Measurements from ENCODE around the gene HDAC4. TPM values are rescaled to one million over a fixed set of nuclear protein-coding genes. Genes with fewer than 3 reads are reported as not detected.

HDAC4 gene
- total RNA-seq, 1 donor from 2014 or later = 11.8 TPM

GRCh38 chr2:239424337-239425045 is 23.7 kb upstream of the HDAC4 start:
- Histone ChIP-seq H3K4me1 (ENCODE audit: insufficient read depth, low read length) (no peaks in the 10 kb centered on the region), H3K4me3 (ENCODE audit: insufficient read depth, low read depth, low read length) (no peak overlapping the region), H2AFZ (ENCODE audit: low read depth, low read length) (no peak overlapping the region), H3K27me3 (ENCODE audit: insufficient read depth, low read length) (peaks cover 6% of the 10 kb centered on the region), H4K20me1 (ENCODE audit: insufficient read depth, low read length) (no peaks in the 10 kb centered on the region), H3K9me3 (ENCODE audit: insufficient read depth, low read depth, low read length) (no peaks in the 10 kb centered on the region), H3K4me2 (ENCODE audit: low read length) (no peak overlapping the region), H3K36me3 (ENCODE audit: insufficient read depth, low read length) (no peaks in the 10 kb centered on the region), H3K9ac (ENCODE audit: low read length) (no peak overlapping the region), H3K27ac (ENCODE audit: low read depth, low read length) (no peak overlapping the region), H3K79me2 (ENCODE audit: insufficient read depth, low read length) (no peaks in the 10 kb centered on the region)
- Mint-ChIP-seq H3K4me1 (ENCODE audit: low read depth, unreplicated experiment) (no peaks in the 10 kb centered on the region), H3K36me3 (ENCODE audit: low read depth, unreplicated experiment) (no peaks in the 10 kb centered on the region), H3K4me3 (ENCODE audit: unreplicated experiment) (no peak overlapping the region), H3K9me3 (ENCODE audit: unreplicated experiment) (peaks cover 3% of the 10 kb centered on the region), H3K27me3 (ENCODE audit: low read depth, unreplicated experiment) (peaks cover 11% of the 10 kb centered on the region), H3K27ac (ENCODE audit: unreplicated experiment) (no peak overlapping the region)
- no peak for TF ChIP-seq EZH2 (IDR thresholded peaks at IDR 0.05; ENCODE audit: insufficient read depth, low read length)
- TF ChIP-seq CTCF (IDR thresholded peaks at IDR 0.05; ENCODE audit: insufficient read depth, low read depth, low read length) = no peak
- DNase-seq (ENCODE audit: low read depth) (no peak), FAIRE-seq (no peak)

GRCh38 chr2:239423551-239423950 is 22.7 kb upstream of the HDAC4 start:
- Histone ChIP-seq H3K79me2 (ENCODE audit: insufficient read depth, low read length) (no peaks in the 10 kb centered on the region), H3K36me3 (ENCODE audit: insufficient read depth, low read length) (no peaks in the 10 kb centered on the region), H3K9me3 (ENCODE audit: insufficient read depth, low read depth, low read length) (no peaks in the 10 kb centered on the region), H3K4me3 (ENCODE audit: insufficient read depth, low read depth, low read length) (no peak overlapping the region), H4K20me1 (ENCODE audit: insufficient read depth, low read length) (no peaks in the 10 kb centered on the region), H3K9ac (ENCODE audit: low read length) (no peak overlapping the region), H3K4me2 (ENCODE audit: low read length) (no peak overlapping the region), H3K27me3 (ENCODE audit: insufficient read depth, low read length) (peaks cover 6% of the 10 kb centered on the region), H3K27ac (ENCODE audit: low read depth, low read length) (no peak overlapping the region), H3K4me1 (ENCODE audit: insufficient read depth, low read length) (no peaks in the 10 kb centered on the region), H2AFZ (ENCODE audit: low read depth, low read length) (no peak overlapping the region)
- Mint-ChIP-seq H3K4me1 (ENCODE audit: low read depth, unreplicated experiment) (no peaks in the 10 kb centered on the region), H3K9me3 (ENCODE audit: unreplicated experiment) (peaks cover 3% of the 10 kb centered on the region), H3K27ac (ENCODE audit: unreplicated experiment) (no peak overlapping the region), H3K27me3 (ENCODE audit: low read depth, unreplicated experiment) (peaks cover 11% of the 10 kb centered on the region), H3K4me3 (ENCODE audit: unreplicated experiment) (no peak overlapping the region), H3K36me3 (ENCODE audit: low read depth, unreplicated experiment) (no peaks in the 10 kb centered on the region)
- no peak for FAIRE-seq
- TF ChIP-seq CTCF (IDR thresholded peaks at IDR 0.05; ENCODE audit: insufficient read depth, low read depth, low read length) = no peak
- TF ChIP-seq EZH2 (IDR thresholded peaks at IDR 0.05; ENCODE audit: insufficient read depth, low read length) = no peak
- no peak for DNase-seq (ENCODE audit: low read depth)

- H2AFZ ChIP-seq (ENCODE audit: low read depth, low read length) = no peak overlapping the region
- Mint-ChIP-seq H3K27ac (ENCODE audit: unreplicated experiment) (no peak overlapping the region), H3K4me1 (ENCODE audit: low read depth, unreplicated experiment) (no peaks in the 10 kb centered on the region), H3K36me3 (ENCODE audit: low read depth, unreplicated experiment) (no peaks in the 10 kb centered on the region), H3K27me3 (ENCODE audit: low read depth, unreplicated experiment) (peaks cover 7% of the 10 kb centered on the region), H3K9me3 (ENCODE audit: unreplicated experiment) (no peaks in the 10 kb centered on the region), H3K4me3 (ENCODE audit: unreplicated experiment) (no peak overlapping the region)
- H3K27me3 ChIP-seq (ENCODE audit: insufficient read depth, low read length) = peaks cover 6% of the 10 kb centered on the region
- no peaks in the 10 kb centered on the region for H3K4me1 ChIP-seq (ENCODE audit: insufficient read depth, low read length)
- DNase-seq (ENCODE audit: low read depth) = no peak
- H4K20me1 ChIP-seq (ENCODE audit: insufficient read depth, low read length) = no peaks in the 10 kb centered on the region
- H3K9me3 ChIP-seq (ENCODE audit: insufficient read depth, low read depth, low read length) = no peaks in the 10 kb centered on the region
- no peak overlapping the region for H3K27ac ChIP-seq (ENCODE audit: low read depth, low read length)
- no peak overlapping the region for H3K4me2 ChIP-seq (ENCODE audit: low read length)
- H3K79me2 ChIP-seq (ENCODE audit: insufficient read depth, low read length) = no peaks in the 10 kb centered on the region
- no peak for FAIRE-seq
- H3K36me3 ChIP-seq (ENCODE audit: insufficient read depth, low read length) = no peaks in the 10 kb centered on the region
- TF ChIP-seq EZH2 (IDR thresholded peaks at IDR 0.05; ENCODE audit: insufficient read depth, low read length) = no peak
- TF ChIP-seq CTCF (IDR thresholded peaks at IDR 0.05; ENCODE audit: insufficient read depth, low read depth, low read length) = no peak
- H3K4me3 ChIP-seq (ENCODE audit: insufficient read depth, low read depth, low read length) = no peak overlapping the region
- H3K9ac ChIP-seq (ENCODE audit: low read length) = no peak overlapping the region
Observed at GRCh38 chr2:239421851-239422250, 21.0 kb upstream of the HDAC4 start.
